Upper lobe of right lung (tissue), 1 donor: Measurements from ENCODE around the gene CRTC1. TPM values are rescaled to one million over a fixed set of nuclear protein-coding genes. Genes with fewer than 3 reads are reported as not detected.

ENCODE experiments used
- ATAC-seq: fragments of 200-7000 bp; cut with Tn5 transposase; one replicate; pipeline ENCODE4 v1.9.1; 2020; ENCODE audit warnings: mild to moderate bottlenecking, moderate library complexity
- DNase-seq: peaks from one replicate; pipeline ENCODE4 v3.0.0-alpha.2; 2020
- H3K27ac ChIP-seq: fragments of 200-600 bp; one replicate; pipeline ENCODE4 v1.8.0; 2022
- H3K27me3 ChIP-seq: fragments of 200-600 bp; one replicate; pipeline ENCODE4 v1.8.0; 2022; ENCODE audit warnings: mild to moderate bottlenecking
- H3K36me3 ChIP-seq: fragments of 200-600 bp; one replicate; pipeline ENCODE4 v1.8.0; 2022
- H3K4me1 ChIP-seq: fragments of 200-600 bp; one replicate; pipeline ENCODE4 v1.8.0; 2022
- H3K4me3 ChIP-seq: fragments of 200-600 bp; one replicate; pipeline ENCODE4 v1.8.0; 2022; ENCODE audit warnings: mild to moderate bottlenecking
- H3K9me3 ChIP-seq: fragments of 200-600 bp; one replicate; pipeline ENCODE4 v1.8.0; 2022
- CTCF ChIP-seq: fragments of 200-600 bp; IDR thresholded peaks from one replicate; pipeline ENCODE4 v1.8.0; 2022; ENCODE audit warnings: antibody characterized with exemption
- intact Hi-C: fragments of 100-400 bp; cut with DNase I; formaldehyde crosslinking; loops from one replicate; pipeline ENCODE4 v1.11.0; 2022
- total RNA-seq: library from RNA; stranded (reverse); fragmentation: NEBNext Ultra II Directional; extraction: Animal tissue kit (Norgen Biotek cat#: 25700); gene quantifications from one replicate; pipeline ENCODE4 v1.2.1, GENCODE V29; 2021
- donor health status: DM: no; HTN: yes; CAD: no; lungs with severe emphysema.

The CRTC1 gene
- total RNA-seq, 1 donor from 2014 or later, result 13.8 TPM

GRCh38 chr19:18790566-18791314 lies 107.3 kb downstream of the CRTC1 start, which contains the start of gene COMP:
Gene COMP, minus strand, starts transcription at chr19:18791305. Its CDS starts 36 bp downstream, at chr19:18791269.
- DNase-seq (no peak), ATAC-seq (no peak)
- H3K36me3 ChIP-seq, result no peaks in the 10 kb centered on the region
- no peaks in the 10 kb centered on the region for H3K9me3 ChIP-seq
- H3K4me3 ChIP-seq, result peak within 1 kb of the TSS; percentile 33
- intact Hi-C loops, result no loop called here
- TF ChIP-seq CTCF, result no peak
- peaks cover 18% of the 10 kb centered on the region for H3K4me1 ChIP-seq
- H3K27ac ChIP-seq, result no peak within 1 kb of the TSS
- peaks cover 81% of the 10 kb centered on the region for H3K27me3 ChIP-seq

GRCh38 chr19:18791315-18791678 lies 107.8 kb downstream of the CRTC1 start:
- Histone ChIP-seq H3K4me3 (no peak overlapping the region), H3K36me3 (no peaks in the 10 kb centered on the region), H3K4me1 (peaks cover 18% of the 10 kb centered on the region), H3K27ac (no peak overlapping the region), H3K9me3 (no peaks in the 10 kb centered on the region), H3K27me3 (peaks cover 81% of the 10 kb centered on the region)
- TF ChIP-seq CTCF, result no peak
- DNase-seq (no peak), ATAC-seq (no peak)
- intact Hi-C loops, result no loop called here

GRCh38 chr19:18792661-18793060 lies 109.2 kb downstream of the CRTC1 start:
- H3K4me3 ChIP-seq, result no peak overlapping the region
- no peaks in the 10 kb centered on the region for H3K9me3 ChIP-seq
- no peak for TF ChIP-seq CTCF
- no peaks in the 10 kb centered on the region for H3K36me3 ChIP-seq
- no peak for ATAC-seq
- peaks cover 76% of the 10 kb centered on the region for H3K27me3 ChIP-seq
- no peak for DNase-seq
- no peak overlapping the region for H3K27ac ChIP-seq
- peaks cover 18% of the 10 kb centered on the region for H3K4me1 ChIP-seq
- intact Hi-C loops, result no loop called here

- peaks cover 76% of the 10 kb centered on the region for H3K27me3 ChIP-seq
- H3K9me3 ChIP-seq, result no peaks in the 10 kb centered on the region
- intact Hi-C loops, result no loop called here
- peaks cover 18% of the 10 kb centered on the region for H3K4me1 ChIP-seq
- DNase-seq (no peak), ATAC-seq (no peak)
- no peak overlapping the region for H3K4me3 ChIP-seq
- no peaks in the 10 kb centered on the region for H3K36me3 ChIP-seq
- TF ChIP-seq CTCF, result no peak
- no peak overlapping the region for H3K27ac ChIP-seq
Observed at GRCh38 chr19:18793144-18794028, 109.9 kb downstream of the CRTC1 start.

GRCh38 chr19:18794029-18794313 lies 110.5 kb downstream of the CRTC1 start:
- Histone ChIP-seq H3K4me3 (no peak overlapping the region), H3K36me3 (no peaks in the 10 kb centered on the region), H3K4me1 (peaks cover 13% of the 10 kb centered on the region), H3K27ac (no peak overlapping the region), H3K9me3 (no peaks in the 10 kb centered on the region), H3K27me3 (peaks cover 76% of the 10 kb centered on the region)
- DNase-seq (no peak), ATAC-seq (no peak)
- TF ChIP-seq CTCF, result no peak
- intact Hi-C loops, result no loop called here
